ENCODE measurements around the gene LDLRAD4.
"Not testable (repeated sequence)": the region's sequence is repeated elsewhere in the genome, so short reads cannot be mapped to it uniquely, and the experiment has no call there.

Gene LDLRAD4

DNA sequence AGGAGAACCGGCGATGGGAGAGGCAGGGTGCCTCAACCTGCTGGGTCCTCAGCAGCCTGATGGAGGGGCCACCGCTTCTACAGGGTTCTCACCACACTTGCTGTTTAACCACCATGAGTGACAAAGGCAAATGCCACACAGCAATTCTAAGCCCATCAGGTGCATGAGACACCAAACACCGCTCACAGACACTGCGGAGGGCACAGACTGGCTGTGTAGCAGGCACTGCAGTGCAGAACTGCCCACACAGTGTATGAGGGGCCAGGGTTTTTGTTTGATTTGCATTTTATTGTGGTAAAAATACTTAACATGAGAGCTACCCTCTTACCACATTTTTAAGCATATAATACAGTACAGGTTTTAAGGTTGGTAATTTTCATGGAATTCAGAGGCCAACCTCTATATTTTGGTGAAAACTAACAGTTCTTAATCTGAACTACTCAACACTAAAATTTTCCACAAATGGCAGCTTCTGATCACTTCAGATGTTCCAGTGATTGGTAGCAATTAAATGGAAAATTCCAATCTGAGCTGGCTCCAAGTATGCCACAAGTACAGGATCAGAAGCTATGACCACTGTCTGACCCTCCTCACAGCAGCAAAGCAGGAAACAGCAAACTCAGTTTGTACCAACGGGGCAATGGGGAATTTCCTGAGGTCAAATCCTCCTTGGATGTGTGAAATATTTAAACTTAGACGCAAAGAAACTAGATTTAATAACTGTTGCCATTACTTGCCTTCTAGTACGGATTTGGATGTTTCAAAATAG, 440.1 kb downstream of the LDLRAD4 start:
- no peak for DNase-seq

DNA sequence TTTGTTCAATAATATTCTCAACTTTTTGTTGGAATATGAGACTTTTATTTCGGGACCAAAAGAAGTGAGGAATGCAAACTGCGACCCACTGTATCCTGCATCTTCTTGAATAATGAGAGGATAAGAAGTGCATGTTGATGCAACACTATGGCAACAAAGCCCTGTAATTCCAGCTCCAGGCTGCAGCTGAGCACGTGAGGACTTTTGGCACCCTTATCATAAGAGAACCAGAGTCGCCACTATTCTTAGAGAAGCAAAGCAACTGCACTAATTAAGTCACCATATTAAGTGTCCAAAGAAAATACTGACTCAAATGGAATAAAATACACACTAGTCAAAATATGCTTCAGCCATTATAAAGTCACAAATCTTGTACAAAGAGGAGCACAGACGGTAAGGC, 441.9 kb downstream of the LDLRAD4 start:
- DNase-seq, result no peak

DNA sequence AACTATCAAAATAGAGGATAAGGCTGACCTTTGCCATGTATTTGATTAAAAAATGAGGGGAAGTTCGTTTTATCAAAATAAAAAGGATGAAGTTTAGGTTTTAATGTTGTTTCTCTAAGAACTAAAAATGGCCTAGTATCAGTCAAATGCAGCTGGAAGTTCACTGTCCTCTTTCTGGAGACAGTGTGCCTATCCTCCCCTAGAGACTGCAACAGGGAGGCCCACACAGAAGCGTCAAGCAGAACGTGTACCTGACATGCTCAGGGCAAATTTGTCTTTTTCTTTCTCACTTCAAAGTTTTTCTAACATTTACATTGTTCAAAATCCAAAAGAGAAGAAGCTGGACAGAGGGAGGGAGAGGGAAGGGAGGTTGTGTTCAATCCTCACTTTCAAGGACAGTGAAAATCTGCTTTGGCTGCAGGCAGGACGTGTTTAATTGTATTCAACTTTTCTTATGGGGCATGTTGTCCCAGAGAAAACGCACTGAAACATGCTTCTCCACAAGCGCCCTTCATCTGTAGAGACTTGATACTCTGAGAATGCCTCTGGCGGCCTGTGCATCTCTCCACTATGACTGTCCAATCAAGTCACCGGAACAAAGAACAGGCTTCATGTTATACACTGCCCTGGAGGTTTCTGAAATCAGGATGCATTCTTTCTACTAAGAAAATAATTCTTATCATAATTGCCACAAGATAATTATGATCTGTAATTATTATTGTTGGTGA, 442.7 kb downstream of the LDLRAD4 start:
- no peak for DNase-seq

DNA sequence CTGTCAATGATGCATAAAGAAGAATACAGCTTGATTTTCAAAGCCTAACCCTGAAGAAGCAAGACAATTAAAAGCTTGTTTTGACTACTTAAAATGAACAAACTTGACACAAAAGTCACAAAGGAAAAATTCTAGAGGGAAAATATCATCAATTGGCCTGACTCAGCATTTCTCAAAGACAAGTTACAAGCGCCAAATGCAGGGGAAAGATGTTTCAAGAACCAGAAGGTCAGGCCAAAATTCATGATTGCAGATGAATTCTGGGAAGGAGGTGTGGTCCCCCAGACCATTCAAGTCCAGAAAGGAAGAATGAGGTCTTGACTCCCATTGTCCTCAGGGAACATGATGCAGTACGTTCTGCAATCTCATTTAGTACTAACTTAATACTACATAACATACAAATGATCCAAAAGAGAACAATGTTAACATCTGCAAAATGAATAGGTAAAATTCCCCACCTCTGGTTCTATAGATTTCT, 443.3 kb downstream of the LDLRAD4 start:
- no peak for DNase-seq

DNA sequence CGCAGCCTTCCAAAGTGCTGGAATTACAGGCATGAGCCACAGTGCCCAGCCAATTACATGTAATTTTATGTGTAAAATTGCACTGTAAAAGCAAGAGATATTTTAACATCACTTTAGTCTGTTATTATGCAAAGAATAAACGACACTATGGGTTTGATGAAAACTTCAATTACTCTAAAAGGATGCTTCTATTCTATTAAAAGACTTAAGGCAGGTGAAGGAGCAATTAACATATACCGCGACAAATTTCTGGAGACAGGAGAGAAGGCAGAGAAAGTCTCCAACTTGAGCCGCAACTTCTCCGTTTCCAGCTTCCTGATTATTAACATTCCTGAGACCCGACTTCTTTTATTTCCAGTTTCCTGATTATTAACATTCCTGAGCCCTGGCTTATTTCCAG, 454.1 kb downstream of the LDLRAD4 start:
- DNase-seq, result no peak

DNA sequence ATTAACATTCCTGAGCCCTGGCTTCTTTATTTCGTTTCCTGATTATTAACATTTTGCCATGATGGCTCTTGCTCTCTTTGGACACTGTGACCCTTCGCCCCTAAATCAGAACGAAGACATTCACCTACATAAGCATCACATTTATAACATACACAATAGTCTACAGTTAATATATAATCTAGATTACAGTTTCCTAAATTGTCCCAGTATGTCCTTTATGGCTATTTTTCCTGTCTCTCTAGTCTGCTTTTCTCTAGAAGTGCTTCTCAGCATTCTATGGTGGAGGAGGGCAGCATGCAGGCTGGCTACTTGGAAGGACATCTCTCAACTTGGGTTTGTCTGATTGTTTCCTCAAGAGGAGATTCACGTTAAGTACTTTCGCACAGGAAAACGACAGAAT, 457.9 kb downstream of the LDLRAD4 start:
- DNase-seq, result no peak

DNA sequence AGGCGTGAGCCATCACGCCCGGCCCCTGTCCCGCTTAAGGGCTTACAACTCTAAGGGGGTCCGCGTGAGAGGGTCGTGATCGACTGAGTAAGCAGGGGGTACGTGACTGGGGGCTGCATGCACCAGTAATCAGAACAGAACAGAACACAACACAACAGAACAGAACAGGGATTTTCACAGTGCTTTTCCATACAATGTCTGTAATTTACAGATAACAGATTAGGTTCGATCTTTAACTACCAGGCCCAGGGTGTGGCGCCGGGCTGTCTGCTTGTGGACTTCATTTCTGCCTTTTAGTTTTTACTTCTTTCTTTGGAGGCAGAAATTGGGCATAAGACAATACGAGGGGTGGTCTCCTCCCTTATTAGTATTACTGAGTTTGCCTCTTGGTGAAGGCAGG, 458.8 kb downstream of the LDLRAD4 start:
- DNase-seq, result not testable (repeated sequence)

DNA sequence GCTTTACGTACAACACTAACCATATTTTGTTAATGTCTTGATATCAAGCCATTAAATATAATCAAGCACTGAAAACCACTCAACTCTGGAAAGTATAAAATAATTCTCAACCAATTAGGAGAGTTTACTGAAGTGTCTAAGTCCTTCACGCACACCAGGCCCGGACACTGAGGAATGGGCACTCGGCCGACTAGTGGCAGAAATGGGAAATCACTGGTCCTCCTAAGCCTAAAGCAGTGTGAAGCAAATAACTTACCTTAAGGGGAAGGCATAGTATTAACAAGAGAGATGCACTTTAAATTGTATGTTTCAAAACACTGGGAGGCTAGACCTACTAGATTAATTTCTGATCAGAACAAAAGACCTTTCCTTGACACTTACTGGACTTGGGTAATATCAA, 462.1 kb downstream of the LDLRAD4 start:
- no peak for DNase-seq

DNA sequence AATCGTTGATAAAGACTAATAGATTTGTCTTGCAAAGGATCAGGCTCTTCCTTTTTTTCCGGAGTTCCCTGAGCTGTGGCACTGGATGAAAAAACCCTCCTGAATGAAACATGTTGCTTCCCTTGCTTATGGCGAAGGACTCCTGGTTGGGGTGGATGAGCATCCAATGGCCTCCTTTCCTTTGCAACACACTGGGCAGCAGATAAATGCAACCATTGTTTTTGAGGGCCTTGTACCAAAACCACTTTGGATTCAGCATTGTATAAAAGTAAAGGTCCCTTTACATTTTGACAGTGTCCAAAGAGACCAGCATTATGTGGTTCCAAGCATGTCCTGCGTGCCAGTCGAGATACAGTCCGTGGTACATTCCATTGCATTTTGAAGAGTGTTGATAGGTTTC, 463.1 kb downstream of the LDLRAD4 start:
- no peak for DNase-seq

DNA sequence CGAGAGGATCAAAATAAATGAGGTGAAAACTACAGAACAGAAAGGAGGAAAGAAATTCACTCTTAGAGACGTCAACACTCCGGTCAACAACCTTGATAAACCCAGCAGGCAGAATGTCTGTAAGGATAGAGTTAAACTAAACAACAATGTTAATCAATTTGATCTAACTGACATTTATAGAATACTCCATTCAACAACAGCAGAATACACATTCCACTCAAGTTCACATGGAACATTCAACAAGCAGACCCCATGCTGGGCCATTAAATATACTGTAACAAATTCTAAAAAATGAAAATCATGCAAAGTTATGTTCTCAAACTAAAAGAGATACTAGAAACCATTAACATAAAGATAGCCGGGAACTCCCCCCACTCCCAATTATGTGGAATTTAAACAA, 466.0 kb downstream of the LDLRAD4 start:
- no peak for DNase-seq

DNA sequence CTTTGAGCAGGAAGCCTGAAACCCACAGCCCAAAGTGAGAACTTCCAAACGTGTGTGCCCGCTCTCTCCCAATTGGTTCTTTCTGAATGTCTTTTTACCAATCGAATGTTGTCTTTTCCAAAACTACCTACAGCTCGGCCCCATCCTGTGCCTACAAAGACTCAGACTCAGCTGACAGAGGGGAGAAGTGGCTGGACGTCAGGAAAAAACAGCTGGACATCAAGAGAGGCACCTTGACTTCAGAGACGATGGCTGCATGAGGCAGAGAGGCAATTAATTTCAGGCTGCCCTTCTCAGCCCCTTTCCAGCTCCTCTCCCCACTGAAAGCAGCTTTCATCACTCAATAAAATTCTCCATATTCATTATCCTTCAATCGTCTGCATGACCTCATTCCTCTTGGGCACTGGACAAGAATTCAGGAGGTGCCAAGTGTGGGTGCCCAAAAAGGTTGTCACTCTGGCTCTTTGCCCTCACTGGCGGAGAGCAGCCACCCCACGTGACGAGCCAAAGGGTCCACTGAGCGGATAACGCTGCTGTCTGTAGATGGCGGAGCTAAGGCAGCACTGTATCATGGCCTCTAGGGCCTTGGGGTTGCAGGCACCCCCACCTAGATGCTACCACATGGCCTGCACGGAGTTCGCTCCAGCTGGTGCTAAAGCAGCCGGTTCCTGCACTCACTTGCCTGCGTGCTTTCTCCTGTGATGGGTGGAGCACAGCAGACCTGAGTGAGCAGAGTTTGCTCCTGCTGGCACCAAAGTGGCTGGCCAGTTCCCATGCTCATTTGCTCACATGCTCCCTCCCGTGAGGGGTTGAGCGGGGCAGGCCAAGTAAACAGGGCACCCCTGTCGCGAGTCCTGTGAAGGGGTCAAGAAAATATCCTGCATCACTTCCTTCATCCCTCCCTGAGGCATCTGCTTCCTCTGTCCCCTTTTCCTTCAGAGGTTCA, 469.9 kb downstream of the LDLRAD4 start:
- DNase-seq, result no peak

DNA sequence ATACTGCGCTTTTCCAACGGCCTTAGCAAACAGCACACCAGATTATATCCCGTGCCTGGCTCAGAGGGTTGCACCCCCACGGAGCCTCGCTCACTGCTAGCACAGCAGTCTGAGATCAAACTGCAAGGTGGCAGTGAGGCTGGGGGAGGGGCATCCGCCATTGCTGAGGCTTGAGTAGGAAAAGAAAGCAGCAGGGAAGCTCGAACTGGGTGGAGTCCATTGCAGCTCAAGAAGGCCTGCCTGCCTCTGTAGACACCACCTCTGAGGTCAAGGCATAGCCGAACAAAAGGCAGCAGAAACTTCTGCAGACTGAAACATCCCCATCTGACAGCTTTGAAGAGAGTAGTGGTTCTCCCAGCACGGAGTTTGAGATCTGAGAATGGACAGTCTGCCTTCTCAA, 471.5 kb downstream of the LDLRAD4 start:
- DNase-seq, result not testable (repeated sequence)

DNA sequence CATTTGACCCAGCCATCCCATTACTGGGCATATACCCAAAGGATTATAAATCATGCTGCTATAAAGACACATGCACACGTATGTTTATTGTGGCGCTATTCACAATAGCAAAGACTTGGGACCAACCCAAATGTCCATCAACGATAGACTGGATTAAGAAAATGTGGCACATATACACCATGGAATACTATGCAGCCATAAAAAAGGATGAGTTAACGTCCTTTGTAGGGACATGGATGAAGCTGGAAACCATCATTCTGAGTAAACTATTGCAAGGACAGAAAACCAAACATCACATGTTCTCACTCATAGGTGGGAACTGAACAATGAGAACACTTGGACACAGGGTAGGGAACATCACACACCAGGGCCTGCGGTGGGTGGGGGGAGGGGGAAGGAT, 476.8 kb downstream of the LDLRAD4 start:
- not testable (repeated sequence) for DNase-seq

DNA sequence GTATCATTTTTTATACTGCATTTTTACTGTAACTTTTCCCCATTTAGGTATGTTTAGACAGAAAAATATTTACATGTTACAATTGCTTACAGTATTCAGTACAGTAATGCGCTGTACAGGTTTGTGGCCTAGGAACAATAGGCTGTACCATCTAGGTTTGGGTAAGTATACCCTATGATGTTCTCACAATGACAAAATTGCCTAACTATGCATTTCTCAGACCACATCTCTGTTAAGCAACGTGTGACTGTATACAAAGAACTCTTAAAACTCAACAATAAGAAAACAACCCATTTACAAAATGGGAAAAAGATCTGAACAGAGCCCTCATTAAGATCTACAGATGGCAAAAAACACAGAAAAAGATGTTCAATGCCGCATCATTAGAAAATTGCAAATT, 478.4 kb downstream of the LDLRAD4 start:
- DNase-seq, result no peak

DNA sequence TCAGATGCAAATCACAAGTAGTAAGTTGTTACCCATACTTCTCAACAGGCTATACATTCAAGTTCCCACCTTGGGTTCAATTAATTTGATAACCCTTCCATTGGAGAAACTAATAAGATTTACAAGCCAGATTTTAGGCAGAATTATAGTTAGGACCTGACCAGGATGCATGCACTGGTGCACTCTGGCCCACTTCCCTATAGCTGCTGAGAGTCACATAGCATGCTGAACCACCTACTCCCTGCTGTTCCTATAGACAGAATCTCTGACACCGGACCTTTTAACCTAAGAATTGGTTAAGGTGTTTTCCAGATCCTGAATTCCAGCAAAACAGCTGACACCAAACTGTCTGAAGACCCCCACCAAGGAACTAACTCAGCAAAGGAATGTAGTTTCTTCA, 481.6 kb downstream of the LDLRAD4 start:
- no peak for DNase-seq

Data from bone marrow (tissue), 2 donors.